SH-SY5Y (cell line): ENCODE results near the gene OR8S1.

ENCODE experiments used
- GATA2 ChIP-seq: IDR thresholded peaks from 2 replicates; pipeline ENCODE4 v1.6.1; 2011; ENCODE audit warnings: mild to moderate bottlenecking, low read depth, low read length
- GATA3 ChIP-seq: IDR thresholded peaks from 2 replicates; pipeline ENCODE4 v1.6.1; 2011; ENCODE audit warnings: low read depth, mild to moderate bottlenecking, low read length, moderate library complexity

- TF ChIP-seq GATA2 (no peak), GATA3 (no peak)
Observed at GRCh38 chr12:48572326-48572725, 46.9 kb downstream of the OR8S1 start.
